Loucy (cell line): ENCODE measurements around the gene GINM1.

Experiments
- H2AFZ ChIP-seq: fragments of 200-600 bp; sonication (generic); 2 replicates; pipeline ENCODE4 v1.6.0; 2016; ENCODE audit warnings: antibody characterized with exemption, mild to moderate bottlenecking, low read length, moderate library complexity
- H3F3A ChIP-seq: fragments of 200-600 bp; 2 replicates; pipeline ENCODE4 v1.6.0; 2016; ENCODE audit warnings: antibody characterized with exemption, low read depth, mild to moderate bottlenecking
- H3K27me3 ChIP-seq: fragments of 200-600 bp; sonication (generic); 2 replicates; pipeline ENCODE4 v1.6.1; 2014; ENCODE audit warnings: low read length, mild to moderate bottlenecking; ENCODE audit not compliant: insufficient read depth, poor library complexity, severe bottlenecking
- H3K36me3 ChIP-seq: fragments of 200-600 bp; sonication (generic); 2 replicates; pipeline ENCODE4 v1.6.1; 2016; ENCODE audit warnings: low read length; ENCODE audit not compliant: insufficient read depth
- H3K4me1 ChIP-seq: fragments of 200-600 bp; sonication (generic); 2 replicates; pipeline ENCODE4 v1.5.1; 2014; ENCODE audit warnings: low read length, mild to moderate bottlenecking; ENCODE audit not compliant: insufficient read depth, poor library complexity, severe bottlenecking
- H3K4me2 ChIP-seq: fragments of 200-600 bp; sonication (generic); 2 replicates; pipeline ENCODE4 v1.6.0; 2014; ENCODE audit warnings: antibody characterized with exemption, low read length, low read depth, mild to moderate bottlenecking; ENCODE audit not compliant: poor library complexity, severe bottlenecking
- H3K4me3 ChIP-seq: fragments of 200-600 bp; sonication (generic); 2 replicates; pipeline ENCODE4 v1.5.1; 2014; ENCODE audit warnings: low read length, mild to moderate bottlenecking, mixed read lengths; ENCODE audit not compliant: poor library complexity, severe bottlenecking
- H3K79me2 ChIP-seq: fragments of 200-600 bp; sonication (generic); 2 replicates; pipeline ENCODE4 v1.6.1; 2014; ENCODE audit warnings: low read length; ENCODE audit not compliant: insufficient read depth
- H3K9ac ChIP-seq: fragments of 200-600 bp; sonication (generic); 2 replicates; pipeline ENCODE4 v1.6.0; 2014; ENCODE audit warnings: mild to moderate bottlenecking, low read depth, low read length, moderate library complexity; ENCODE audit not compliant: poor library complexity, severe bottlenecking
- H3K9me2 ChIP-seq: fragments of 200-600 bp; sonication (generic); replicated peaks from 2 replicates; pipeline ENCODE4 v1.6.1; 2016; ENCODE audit warnings: low read depth, low read length, mixed read lengths
- H3K9me3 ChIP-seq: fragments of 200-600 bp; sonication (generic); 2 replicates; pipeline ENCODE4 v1.6.1; 2014; ENCODE audit warnings: mild to moderate bottlenecking, antibody characterized with exemption, low read length, low read depth; ENCODE audit not compliant: insufficient read depth
- H4K20me1 ChIP-seq: fragments of 200-600 bp; sonication (generic); 2 replicates; pipeline ENCODE4 v1.6.0; 2014; ENCODE audit warnings: antibody characterized with exemption, low read length, mild to moderate bottlenecking; ENCODE audit not compliant: insufficient read depth, poor library complexity, severe bottlenecking
- EZH2phosphoT487 ChIP-seq: fragments of 200-600 bp; IDR thresholded peaks from 2 replicates; pipeline ENCODE4 v1.6.1; 2018; ENCODE audit warnings: antibody characterized with exemption, mild to moderate bottlenecking, moderate library complexity, borderline replicate concordance
- TF ChIP-seq, protein P1 (sequence below): fragments of 200-600 bp; sonication (generic); conservative IDR thresholded peaks from 2 replicates; pipeline ENCODE4 v1.5.1; 2014; ENCODE audit warnings: mild to moderate bottlenecking, antibody characterized with exemption, low read length

GINM1 gene

DNA sequence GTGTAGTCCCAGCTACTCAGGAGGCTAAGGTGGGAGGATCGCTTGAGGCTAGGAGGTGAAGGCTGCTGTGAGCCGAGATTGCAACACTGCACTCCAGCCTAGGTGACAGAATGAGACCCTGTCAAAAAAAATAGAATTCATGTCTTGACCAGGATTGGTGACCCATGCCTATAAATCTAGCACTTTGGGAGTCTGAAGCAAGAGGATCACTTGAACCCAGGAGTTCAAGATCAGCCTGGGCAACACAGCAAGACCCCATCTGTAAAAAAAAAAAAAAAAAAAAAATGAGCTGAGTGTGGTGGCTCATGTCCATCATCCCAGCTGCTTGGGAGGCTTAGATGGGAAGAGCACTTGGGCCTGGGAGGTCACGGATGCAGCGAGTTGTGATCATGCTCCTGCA is 34.3 kb downstream of the GINM1 start:
- Histone ChIP-seq H3K4me1 (no peaks in the 10 kb centered on the region), H4K20me1 (no peaks in the 10 kb centered on the region), H3K4me2 (no peak overlapping the region), H3K36me3 (peaks cover 49% of the 10 kb centered on the region), H3K4me3 (no peak overlapping the region), H3K79me2 (no peaks in the 10 kb centered on the region), H3K9ac (no peak overlapping the region), H2AFZ (no peak overlapping the region), H3K27me3 (no peaks in the 10 kb centered on the region), H3F3A (no peaks in the 10 kb centered on the region), H3K9me2 (no peaks in the 10 kb centered on the region), H3K9me3 (no peaks in the 10 kb centered on the region)
- TF ChIP-seq EZH2phosphoT487: no peak
- TF ChIP-seq, protein P1, sequence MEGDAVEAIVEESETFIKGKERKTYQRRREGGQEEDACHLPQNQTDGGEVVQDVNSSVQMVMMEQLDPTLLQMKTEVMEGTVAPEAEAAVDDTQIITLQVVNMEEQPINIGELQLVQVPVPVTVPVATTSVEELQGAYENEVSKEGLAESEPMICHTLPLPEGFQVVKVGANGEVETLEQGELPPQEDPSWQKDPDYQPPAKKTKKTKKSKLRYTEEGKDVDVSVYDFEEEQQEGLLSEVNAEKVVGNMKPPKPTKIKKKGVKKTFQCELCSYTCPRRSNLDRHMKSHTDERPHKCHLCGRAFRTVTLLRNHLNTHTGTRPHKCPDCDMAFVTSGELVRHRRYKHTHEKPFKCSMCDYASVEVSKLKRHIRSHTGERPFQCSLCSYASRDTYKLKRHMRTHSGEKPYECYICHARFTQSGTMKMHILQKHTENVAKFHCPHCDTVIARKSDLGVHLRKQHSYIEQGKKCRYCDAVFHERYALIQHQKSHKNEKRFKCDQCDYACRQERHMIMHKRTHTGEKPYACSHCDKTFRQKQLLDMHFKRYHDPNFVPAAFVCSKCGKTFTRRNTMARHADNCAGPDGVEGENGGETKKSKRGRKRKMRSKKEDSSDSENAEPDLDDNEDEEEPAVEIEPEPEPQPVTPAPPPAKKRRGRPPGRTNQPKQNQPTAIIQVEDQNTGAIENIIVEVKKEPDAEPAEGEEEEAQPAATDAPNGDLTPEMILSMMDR: no peak

GRCh38 chr6:149608381-149608982 is 42.3 kb downstream of the GINM1 start:
- no peak overlapping the region for H3K9ac ChIP-seq
- TF ChIP-seq, protein P1: no peak
- no peak for TF ChIP-seq EZH2phosphoT487
- H3F3A ChIP-seq: no peaks in the 10 kb centered on the region
- no peak overlapping the region for H3K4me2 ChIP-seq
- peaks cover 13% of the 10 kb centered on the region; the same call in 1 of the 2 replicates for H3K36me3 ChIP-seq
- H2AFZ ChIP-seq: no peak overlapping the region
- no peaks in the 10 kb centered on the region for H3K4me1 ChIP-seq
- no peaks in the 10 kb centered on the region for H4K20me1 ChIP-seq
- H3K27me3 ChIP-seq: no peaks in the 10 kb centered on the region
- H3K79me2 ChIP-seq: peaks cover 13% of the 10 kb centered on the region; the same call in 1 of the 2 replicates
- H3K4me3 ChIP-seq: no peak overlapping the region
- H3K9me3 ChIP-seq: peaks cover 2% of the 10 kb centered on the region; the same call in 1 of the 2 replicates
- no peaks in the 10 kb centered on the region for H3K9me2 ChIP-seq

DNA sequence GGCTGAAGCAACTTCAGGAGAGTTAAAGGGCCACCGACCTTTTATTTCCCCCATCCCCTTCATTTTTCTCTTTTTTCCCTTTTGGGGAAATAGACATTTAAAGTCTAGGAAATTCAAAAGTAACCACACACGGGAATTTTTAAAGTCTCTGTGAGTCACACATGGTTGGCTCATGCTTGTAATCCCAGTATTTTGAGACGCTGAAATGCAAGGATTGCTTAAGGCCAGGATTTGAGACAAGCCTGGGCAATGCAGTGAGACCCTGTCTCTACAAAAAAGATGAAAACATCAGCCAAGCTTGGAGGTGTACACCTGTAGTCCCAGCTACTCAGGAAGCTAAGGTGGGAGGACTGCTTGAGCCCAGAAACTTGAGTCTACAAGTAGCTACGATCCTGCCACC is 48.2 kb downstream of the GINM1 start:
- H3K79me2 ChIP-seq: no peaks in the 10 kb centered on the region
- H3K9ac ChIP-seq: no peak overlapping the region
- H2AFZ ChIP-seq: no peak overlapping the region
- no peaks in the 10 kb centered on the region for H3K27me3 ChIP-seq
- no peaks in the 10 kb centered on the region for H4K20me1 ChIP-seq
- TF ChIP-seq, protein P1: no peak
- H3K36me3 ChIP-seq: peaks cover 38% of the 10 kb centered on the region; the same call in 1 of the 2 replicates
- no peaks in the 10 kb centered on the region for H3K9me2 ChIP-seq
- no peak overlapping the region for H3K4me3 ChIP-seq
- H3F3A ChIP-seq: no peaks in the 10 kb centered on the region
- peaks cover 3% of the 10 kb centered on the region; the same call in 1 of the 2 replicates for H3K9me3 ChIP-seq
- H3K4me2 ChIP-seq: no peak overlapping the region
- no peaks in the 10 kb centered on the region for H3K4me1 ChIP-seq
